ENCODE data around the gene LCN1.
"Not testable (repeated sequence)": the region's sequence is repeated elsewhere in the genome, so short reads cannot be mapped to it uniquely, and the experiment has no call there.

- TF ChIP-seq EZH2phosphoT487 (IDR thresholded peaks at IDR 0.05; ENCODE audit: insufficient read depth, low read depth); EZH2 (IDR thresholded peaks at IDR 0.05; ENCODE audit: insufficient read depth, poor library complexity, severe bottlenecking): not testable (repeated sequence)
Measured at GRCh38 chr9:135534826-135535225, 13.6 kb downstream of the LCN1 start.

Measured in GM23248 (cell line).